H1 (cell line): ENCODE data around the gene CWH43. TPM values are rescaled to one million over a fixed set of nuclear protein-coding genes. Genes with fewer than 3 reads are reported as not detected.

Experiments
- CTCF ChIA-PET: fragments of 300-600 bp; sonication (Branson Sonifier 250); formaldehyde crosslinking; loops from one replicate; lab custom pipeline; 2021; ENCODE audit not compliant: partially characterized antibody; lab: Charles Lee
- POLR2A ChIA-PET: fragments of 300-600 bp; sonication (Branson Sonifier 250); formaldehyde crosslinking; loops from one replicate; lab custom pipeline; 2021; ENCODE audit warnings: inconsistent platforms; ENCODE audit not compliant: partially characterized antibody; lab: Charles Lee
- DNase-seq, 2 experiments: peaks; one replicate each; pipeline versions ENCODE4 v3.0.0 to v3.0.0-alpha.2; 2010 to 2022; ENCODE audit warnings: low spot score in 2 of 2, low read depth in 1 of 2, mixed read lengths in 1 of 2
- FAIRE-seq: peaks from 2 replicates; lab custom pipeline; 2011; peaks lifted over from hg19 to GRCh38; lab: Jason Lieb, UNC
- H2AFZ ChIP-seq: 2 replicates; pipeline ENCODE4 v1.8.1; 2012; ENCODE audit warnings: low read length, inconsistent platforms
- H2AK5ac ChIP-seq: 2 replicates; pipeline ENCODE4 v1.6.1; 2013; ENCODE audit warnings: low read depth, low read length
- H2BK120ac ChIP-seq: replicated peaks from 2 replicates; pipeline ENCODE3; 2013; ENCODE audit warnings: low read depth, low read length, inconsistent platforms
- H2BK12ac ChIP-seq: 2 replicates; pipeline ENCODE4 v1.6.1; 2013; ENCODE audit warnings: low read depth, low read length
- H2BK15ac ChIP-seq: 2 replicates; pipeline ENCODE4 v1.6.1; 2013; ENCODE audit warnings: low read length
- H2BK20ac ChIP-seq: 2 replicates; pipeline ENCODE4 v1.6.1; 2013; ENCODE audit warnings: low read length
- H2BK5ac ChIP-seq: 2 replicates; pipeline ENCODE4 v1.6.1; 2013; ENCODE audit warnings: low read depth, low read length
- H3K14ac ChIP-seq: 2 replicates; pipeline ENCODE4 v1.6.1; 2013; ENCODE audit warnings: inconsistent platforms; ENCODE audit not compliant: insufficient read length
- H3K18ac ChIP-seq: 2 replicates; pipeline ENCODE4 v1.6.1; 2013; ENCODE audit warnings: low read length; ENCODE audit errors: extremely low read depth
- H3K23ac ChIP-seq: 2 replicates; pipeline ENCODE4 v1.6.1; 2013; ENCODE audit warnings: inconsistent platforms; ENCODE audit not compliant: insufficient read length
- H3K23me2 ChIP-seq: 2 replicates; pipeline ENCODE4 v1.6.1; 2013; ENCODE audit warnings: low read depth, low read length
- H3K27ac ChIP-seq: 2 replicates; pipeline ENCODE4 v1.6.1; 2011; ENCODE audit warnings: low read depth, low read length, inconsistent platforms
- H3K27me3 ChIP-seq, 4 experiments: replicated peaks in 1 of 4; 1 replicate in 1 of 4; 2 replicates in 3 of 4; pipeline versions ENCODE4 v1.6.1 to v1.8.1; 2011 to 2013; ENCODE audit warnings: low read length in 3 of 4, mild to moderate bottlenecking in 3 of 4, inconsistent platforms in 2 of 4, mixed read lengths in 2 of 4, moderate library complexity in 1 of 4; ENCODE audit not compliant: control insufficient read depth in 3 of 4, insufficient read depth in 3 of 4; ENCODE audit errors: extremely low read depth in 1 of 4
- H3K36me3 ChIP-seq, 4 experiments: 2 replicates each; pipeline versions ENCODE4 v1.6.1 to v1.8.1; 2011 to 2013; ENCODE audit warnings: mild to moderate bottlenecking in 4 of 4, low read length in 3 of 4, moderate library complexity in 2 of 4, control low read depth in 1 of 4, inconsistent platforms in 1 of 4; ENCODE audit not compliant: insufficient read depth in 4 of 4, control insufficient read depth in 2 of 4
- H3K4ac ChIP-seq: replicated peaks from 2 replicates; pipeline ENCODE3; 2013; ENCODE audit warnings: low read length, low read depth, mixed read lengths, inconsistent platforms; ENCODE audit not compliant: insufficient read length
- H3K4me1 ChIP-seq, 4 experiments: replicated peaks in 1 of 4; 1 replicate in 1 of 4; 2 replicates in 3 of 4; pipeline versions ENCODE4 v1.6.1 to v1.8.1; 2011 to 2013; ENCODE audit warnings: low read length in 3 of 4, inconsistent platforms in 2 of 4, mixed read lengths in 1 of 4; ENCODE audit not compliant: insufficient read depth in 4 of 4, control insufficient read depth in 3 of 4
- H3K4me2 ChIP-seq, 2 experiments: 2 replicates each; pipeline versions ENCODE4 v1.6.1 to v1.8.1; 2011 to 2013; ENCODE audit warnings: low read depth in 2 of 2, low read length in 2 of 2, control low read depth in 1 of 2, inconsistent platforms in 1 of 2, mild to moderate bottlenecking in 1 of 2; ENCODE audit not compliant: insufficient read depth in 1 of 2
- H3K4me3 ChIP-seq, 4 experiments: fragments of 200-600, 300-600 bp in 1 of 4; sonication (generic), shearing (Covaris generic), sonication (Bioruptor Twin) in 1 of 4; 2 replicates each; pipeline versions ENCODE4 v1.5.1 to v1.8.1; 2011 to 2016; ENCODE audit warnings: low read length in 4 of 4, low read depth in 3 of 4, control low read depth in 2 of 4, inconsistent platforms in 2 of 4, mild to moderate bottlenecking in 2 of 4, mixed read lengths in 1 of 4, moderate library complexity in 1 of 4; ENCODE audit not compliant: insufficient read depth in 2 of 4; ENCODE audit errors: extremely low read depth in 1 of 4
- H3K56ac ChIP-seq: replicated peaks from 2 replicates; pipeline ENCODE3; 2013; ENCODE audit warnings: low read depth, mild to moderate bottlenecking, mixed read lengths, low read length, inconsistent platforms; ENCODE audit not compliant: insufficient read length
- H3K79me1 ChIP-seq: 2 replicates; pipeline ENCODE4 v1.6.1; 2013; ENCODE audit warnings: low read depth, low read length, control low read depth
- H3K79me2 ChIP-seq, 2 experiments: 2 replicates each; pipeline versions ENCODE4 v1.6.1 to v1.8.1; 2012 to 2013; ENCODE audit warnings: low read length in 2 of 2, mild to moderate bottlenecking in 2 of 2, inconsistent platforms in 1 of 2; ENCODE audit not compliant: insufficient read depth in 2 of 2, control insufficient read depth in 1 of 2
- H3K9ac ChIP-seq, 4 experiments: replicated peaks in 1 of 4; 1 replicate in 1 of 4; 2 replicates in 3 of 4; pipeline versions ENCODE4 v1.6.1 to v1.8.1; 2011 to 2013; ENCODE audit warnings: low read depth in 3 of 4, low read length in 3 of 4, control low read depth in 2 of 4, mild to moderate bottlenecking in 2 of 4, moderate library complexity in 2 of 4, inconsistent platforms in 1 of 4; ENCODE audit errors: extremely low read depth in 1 of 4
- H3K9me3 ChIP-seq, 2 experiments: 2 replicates each; pipeline versions ENCODE4 v1.6.1 to v1.8.1; 2012 to 2013; ENCODE audit warnings: mild to moderate bottlenecking in 2 of 2, moderate library complexity in 2 of 2, control low read depth in 1 of 2, inconsistent platforms in 1 of 2, low read depth in 1 of 2, low read length in 1 of 2, mixed read lengths in 1 of 2; ENCODE audit not compliant: insufficient read depth in 2 of 2
- H4K20me1 ChIP-seq, 2 experiments: replicated peaks in 1 of 2; 2 replicates each; pipeline versions ENCODE3 to v1.8.1; 2011 to 2013; ENCODE audit warnings: inconsistent platforms in 2 of 2, low read length in 2 of 2, mild to moderate bottlenecking in 1 of 2; ENCODE audit not compliant: insufficient read depth in 2 of 2, control insufficient read depth in 1 of 2
- H4K5ac ChIP-seq: 2 replicates; pipeline ENCODE4 v1.6.1; 2013; ENCODE audit warnings: low read length, low read depth, mixed read lengths, inconsistent platforms; ENCODE audit not compliant: insufficient read length
- H4K8ac ChIP-seq: 2 replicates; pipeline ENCODE4 v1.8.0; 2013; ENCODE audit warnings: mild to moderate bottlenecking, moderate library complexity, low read length, inconsistent platforms; ENCODE audit not compliant: insufficient read depth; ENCODE audit errors: extremely low read depth
- H4K91ac ChIP-seq: replicated peaks from 2 replicates; pipeline ENCODE3; 2013; ENCODE audit warnings: low read length, mixed read lengths, inconsistent platforms; ENCODE audit not compliant: insufficient read length
- CEBPB ChIP-seq: IDR thresholded peaks from 2 replicates; pipeline ENCODE4 v1.6.1; 2012; ENCODE audit warnings: low read depth, low read length
- HDAC2 ChIP-seq, 2 experiments: fragments of 300-600 bp in 1 of 2; sonication (generic) in 1 of 2; IDR thresholded peaks; 2 replicates each; pipeline ENCODE4 v1.6.1; 2011 to 2012; ENCODE audit warnings: low read depth in 2 of 2, low read length in 2 of 2, mild to moderate bottlenecking in 2 of 2, moderate library complexity in 2 of 2, borderline replicate concordance in 1 of 2, inconsistent platforms in 1 of 2
- HDAC6 ChIP-seq: IDR thresholded peaks from one replicate; pipeline ENCODE4 v1.7.1; 2012; ENCODE audit warnings: low read depth, mild to moderate bottlenecking, inconsistent platforms, low read length, moderate library complexity
- JUND ChIP-seq: IDR thresholded peaks from 2 replicates; pipeline ENCODE4 v1.6.1; 2011; ENCODE audit warnings: mild to moderate bottlenecking, improper control_type of control experiment, low read length
- KDM1A ChIP-seq: fragments of 200-600, 300-600 bp; sonication (generic); IDR thresholded peaks from 2 replicates; pipeline ENCODE4 v1.7.1; 2016; ENCODE audit warnings: mild to moderate bottlenecking, low read length, borderline replicate concordance
- PHF8 ChIP-seq: fragments of 200-600 bp; sonication (generic); conservative IDR thresholded peaks from 2 replicates; pipeline ENCODE4 v1.7.1; 2012; ENCODE audit warnings: low read depth, mild to moderate bottlenecking, inconsistent platforms, low read length, moderate library complexity
- RFX5 ChIP-seq: IDR thresholded peaks from 2 replicates; pipeline ENCODE4 v1.6.1; 2011; ENCODE audit warnings: low read depth, low read length, improper control_type of control experiment, borderline replicate concordance
- SIRT6 ChIP-seq: IDR thresholded peaks from one replicate; pipeline ENCODE4 v1.7.1; 2012; ENCODE audit warnings: low read length, inconsistent platforms
- SP1 ChIP-seq: IDR thresholded peaks from 2 replicates; pipeline ENCODE4 v1.6.1; 2011; ENCODE audit warnings: low read depth, low read length
- ZNF274 ChIP-seq: IDR thresholded peaks from 2 replicates; pipeline ENCODE4 v1.7.0; 2012; ENCODE audit warnings: low read length, borderline replicate concordance; ENCODE audit errors: extremely low read depth
- WGBS, 2 experiments: shearing (Covaris generic) in 1 of 2; methylation state at CpG; one replicate each; pipeline versions ENCODE4 v1.1.6 to v1.1.7; 2013 to 2015; ENCODE audit warnings: low lambda C conversion rate in 2 of 2, mixed read lengths in 2 of 2, inconsistent platforms in 1 of 2, low coverage in 1 of 2, missing lambda C conversion rate in 1 of 2; ENCODE audit not compliant: insufficient replicate concordance in 2 of 2, insufficient coverage in 1 of 2, insufficient read length in 1 of 2; ENCODE audit errors: extremely low coverage in 1 of 2, missing lambda C conversion rate in 1 of 2; 5-methylcytosine and 5-hydroxymethylcytosine counted together
- polyA plus RNA-seq, 7 experiments: library from polyadenylated mRNA; depleted of rRNA in 3 of 7; stranded (reverse) in 5 of 7; unstranded in 2 of 7; fragments of >200 nt in 5 of 7; fragments of 200-250 nt in 2 of 7; gene quantifications; 1 replicate in 5 of 7; 2 replicates in 1 of 7; 4 replicates in 1 of 7; pipeline versions ENCODE4 v1.2.1 to v1.2.3, GENCODE V29; 2011 to 2013; ENCODE audit warnings: missing spikeins in 2 of 7, mixed read lengths in 2 of 7
- total RNA-seq: library from RNA; stranded (reverse); fragmentation: NEBNext Ultra II Directional; extraction: Animal tissue kit (Norgen Biotek cat#: 25700); gene quantifications from 2 replicates; pipeline ENCODE4 v1.2.1, GENCODE V29; 2021
- TF ChIP-seq, protein P1 (sequence below): IDR thresholded peaks from 2 replicates; pipeline ENCODE4 v1.6.1; 2012; ENCODE audit warnings: inconsistent platforms
- TF ChIP-seq, protein P2 (sequence below): IDR thresholded peaks from 2 replicates; pipeline ENCODE4 v1.6.1; 2011; ENCODE audit warnings: low read length, improper control_type of control experiment

The CWH43 gene
- total and polyA plus RNA-seq, 2 of the 8 experiments (the other 6 are each of a cell fraction or from before 2014, with no cell fraction given), result not detected

DNA sequence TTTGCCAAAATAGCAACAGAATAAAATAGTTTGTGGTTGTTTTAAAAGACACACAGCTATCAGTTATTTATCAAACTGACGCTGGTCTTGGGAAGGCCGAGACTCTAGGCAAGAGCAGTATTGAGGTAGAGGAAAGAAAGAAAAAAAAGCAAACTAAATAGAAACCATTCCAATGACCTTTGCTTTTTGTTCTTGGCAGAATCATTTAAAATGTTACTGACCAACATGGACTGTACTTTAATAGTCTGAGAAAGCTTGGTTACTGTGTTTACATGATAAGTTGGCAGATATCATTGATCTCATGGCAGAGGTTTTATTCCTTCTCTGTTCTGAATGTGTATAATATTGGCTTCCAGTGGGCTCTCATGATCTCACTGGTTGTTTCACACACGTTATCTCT, 11.9 kb downstream of the CWH43 start:
- DNase-seq, result no peak
- no peak overlapping the region for H2BK15ac ChIP-seq
- H2BK120ac ChIP-seq, result no peak overlapping the region
- 72% methylated on average over 3 of the region's 3 CpGs; no CpG with 5 or more reads in 1 of the 2 experiments for whole genome bisulfite sequencing, 2 experiments
- CTCF ChIA-PET, result no interaction called here
- no peaks in the 10 kb centered on the region for H3K36me3 ChIP-seq
- no peaks in the 10 kb centered on the region for H3K79me2 ChIP-seq
- H3K4me3 ChIP-seq, result no peak overlapping the region
- H3K23ac ChIP-seq, result no peak overlapping the region
- H3K9ac ChIP-seq, result no peak overlapping the region
- H3K27ac ChIP-seq, result no peak overlapping the region
- no peak overlapping the region for H2BK20ac ChIP-seq
- no peaks in the 10 kb centered on the region for H3K27me3 ChIP-seq
- H3K4me2 ChIP-seq, result no peak overlapping the region
- H2BK5ac ChIP-seq, result no peak overlapping the region
- H4K5ac ChIP-seq, result no peak overlapping the region
- H3K14ac ChIP-seq, result no peak overlapping the region
- H4K8ac ChIP-seq, result no peak overlapping the region
- H3K23me2 ChIP-seq, result no peaks in the 10 kb centered on the region
- no peak overlapping the region for H2AFZ ChIP-seq
- H3K9me3 ChIP-seq, result peaks cover 50 to 69% of the 10 kb centered on the region in 2 experiments
- no peak overlapping the region for H4K91ac ChIP-seq
- POLR2A ChIA-PET, result no interaction called here
- H2AK5ac ChIP-seq, result no peak overlapping the region
- no peaks in the 10 kb centered on the region for H3K79me1 ChIP-seq
- no peak overlapping the region for H3K56ac ChIP-seq
- no peak for FAIRE-seq
- no peak overlapping the region for H3K4ac ChIP-seq
- no peak overlapping the region for H2BK12ac ChIP-seq
- H4K20me1 ChIP-seq, result no peaks in the 10 kb centered on the region
- no peak overlapping the region for H3K18ac ChIP-seq
- no peaks in the 10 kb centered on the region for H3K4me1 ChIP-seq
- TF ChIP-seq, protein P1, sequence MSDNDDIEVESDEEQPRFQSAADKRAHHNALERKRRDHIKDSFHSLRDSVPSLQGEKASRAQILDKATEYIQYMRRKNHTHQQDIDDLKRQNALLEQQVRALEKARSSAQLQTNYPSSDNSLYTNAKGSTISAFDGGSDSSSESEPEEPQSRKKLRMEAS, result no peak
- TF ChIP-seq SIRT6 (no peak), KDM1A (no peak), SP1 (no peak), ZNF274 (no peak), HDAC6 (no peak), RFX5 (no peak), CEBPB (no peak), PHF8 (no peak), JUND (no peak), HDAC2 (IDR thresholded peaks at IDR 0.05; ENCODE audit: borderline replicate concordance in 1 of 2, low read depth in 2 of 2, low read length in 2 of 2) (no peak)
- TF ChIP-seq, protein P2, sequence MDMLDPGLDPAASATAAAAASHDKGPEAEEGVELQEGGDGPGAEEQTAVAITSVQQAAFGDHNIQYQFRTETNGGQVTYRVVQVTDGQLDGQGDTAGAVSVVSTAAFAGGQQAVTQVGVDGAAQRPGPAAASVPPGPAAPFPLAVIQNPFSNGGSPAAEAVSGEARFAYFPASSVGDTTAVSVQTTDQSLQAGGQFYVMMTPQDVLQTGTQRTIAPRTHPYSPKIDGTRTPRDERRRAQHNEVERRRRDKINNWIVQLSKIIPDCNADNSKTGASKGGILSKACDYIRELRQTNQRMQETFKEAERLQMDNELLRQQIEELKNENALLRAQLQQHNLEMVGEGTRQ, result no peak
